ENCODE measurements around the gene PTER.

PTER gene

DNA sequence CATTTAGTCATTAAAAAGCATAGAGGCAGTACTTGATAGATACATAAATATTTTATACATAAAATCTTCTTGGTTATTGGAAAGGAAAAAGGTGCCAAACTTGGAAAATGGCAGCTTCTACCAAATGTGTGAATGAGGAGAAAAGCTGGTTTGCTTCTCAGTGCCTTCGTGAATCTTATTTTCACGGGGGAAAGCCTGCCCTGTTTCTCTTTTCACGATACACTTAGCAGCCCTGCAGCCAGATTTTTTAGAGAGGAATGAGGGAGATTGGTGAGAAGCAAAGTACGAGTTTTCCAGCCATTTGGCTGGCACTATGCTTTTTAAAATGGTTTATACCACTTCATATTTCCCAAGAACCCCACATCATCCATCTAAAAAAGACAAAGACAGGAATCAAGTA lies 107.8 kb downstream of the PTER start:
- peak overlapping the region; percentile 45; the same call in 1 of the 2 replicates for H3K27ac ChIP-seq
- TF ChIP-seq, protein P1, sequence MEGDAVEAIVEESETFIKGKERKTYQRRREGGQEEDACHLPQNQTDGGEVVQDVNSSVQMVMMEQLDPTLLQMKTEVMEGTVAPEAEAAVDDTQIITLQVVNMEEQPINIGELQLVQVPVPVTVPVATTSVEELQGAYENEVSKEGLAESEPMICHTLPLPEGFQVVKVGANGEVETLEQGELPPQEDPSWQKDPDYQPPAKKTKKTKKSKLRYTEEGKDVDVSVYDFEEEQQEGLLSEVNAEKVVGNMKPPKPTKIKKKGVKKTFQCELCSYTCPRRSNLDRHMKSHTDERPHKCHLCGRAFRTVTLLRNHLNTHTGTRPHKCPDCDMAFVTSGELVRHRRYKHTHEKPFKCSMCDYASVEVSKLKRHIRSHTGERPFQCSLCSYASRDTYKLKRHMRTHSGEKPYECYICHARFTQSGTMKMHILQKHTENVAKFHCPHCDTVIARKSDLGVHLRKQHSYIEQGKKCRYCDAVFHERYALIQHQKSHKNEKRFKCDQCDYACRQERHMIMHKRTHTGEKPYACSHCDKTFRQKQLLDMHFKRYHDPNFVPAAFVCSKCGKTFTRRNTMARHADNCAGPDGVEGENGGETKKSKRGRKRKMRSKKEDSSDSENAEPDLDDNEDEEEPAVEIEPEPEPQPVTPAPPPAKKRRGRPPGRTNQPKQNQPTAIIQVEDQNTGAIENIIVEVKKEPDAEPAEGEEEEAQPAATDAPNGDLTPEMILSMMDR (IDR thresholded peaks at IDR 0.05), result no peak
- TF ChIP-seq ZFX (IDR thresholded peaks at IDR 0.05; ENCODE audit: borderline replicate concordance), result no peak

DNA sequence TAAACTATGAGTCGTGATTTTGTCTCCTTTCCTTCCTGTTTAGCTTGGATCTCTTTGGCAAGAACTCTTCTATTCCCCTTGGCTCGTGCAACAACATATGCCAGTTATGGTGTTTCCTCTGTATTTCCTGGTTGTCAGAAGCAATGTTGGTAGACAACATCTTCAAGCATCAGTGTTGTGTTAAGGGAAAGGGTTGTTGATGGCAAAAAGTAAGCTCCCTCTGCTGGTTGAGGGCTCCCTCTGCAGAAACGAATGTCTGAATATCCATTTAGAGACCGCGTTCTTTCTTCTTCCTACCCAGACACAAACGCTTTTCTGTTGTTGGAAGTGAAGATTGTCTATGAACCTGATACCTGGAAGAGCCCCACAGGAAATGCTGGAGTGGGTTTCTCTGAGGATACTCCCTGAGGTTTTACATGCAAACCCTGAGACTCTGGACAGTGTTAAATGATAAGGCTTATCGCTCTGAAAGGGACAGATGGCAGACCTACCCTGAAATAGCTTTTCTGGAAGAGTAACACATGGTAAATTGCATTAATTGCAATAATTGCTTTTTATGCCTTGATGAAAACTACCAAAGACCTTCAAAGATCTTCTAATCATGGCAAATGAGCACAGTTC lies 108.4 kb downstream of the PTER start:
- H3K27ac ChIP-seq, result no peak overlapping the region
- TF ChIP-seq, protein P1 (IDR thresholded peaks at IDR 0.05), result peak; percentile 81
- TF ChIP-seq ZFX (IDR thresholded peaks at IDR 0.05; ENCODE audit: borderline replicate concordance), result no peak

DNA sequence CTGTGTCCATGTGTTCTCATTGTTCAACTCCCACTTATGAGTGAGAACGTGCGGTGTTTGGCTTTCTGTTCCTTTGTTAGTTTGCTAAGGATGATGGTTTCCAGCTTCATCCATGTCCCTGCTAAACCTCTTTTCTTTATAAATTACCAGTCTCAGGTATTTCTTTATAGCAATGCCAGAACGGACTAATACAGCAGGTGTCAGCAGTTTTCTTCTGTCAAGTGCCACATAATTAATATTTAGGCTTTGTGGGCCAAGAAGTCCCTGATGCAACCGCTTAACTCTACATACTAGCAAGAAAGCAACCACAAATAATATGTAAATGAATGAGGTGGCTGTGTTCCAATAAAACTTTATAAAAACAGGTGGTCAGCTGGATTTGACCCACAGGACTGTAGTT lies 111.2 kb downstream of the PTER start:
- no peak overlapping the region for H3K27ac ChIP-seq
- no peak for TF ChIP-seq ZFX (IDR thresholded peaks at IDR 0.05; ENCODE audit: borderline replicate concordance)
- TF ChIP-seq, protein P1 (IDR thresholded peaks at IDR 0.05), result no peak

DNA sequence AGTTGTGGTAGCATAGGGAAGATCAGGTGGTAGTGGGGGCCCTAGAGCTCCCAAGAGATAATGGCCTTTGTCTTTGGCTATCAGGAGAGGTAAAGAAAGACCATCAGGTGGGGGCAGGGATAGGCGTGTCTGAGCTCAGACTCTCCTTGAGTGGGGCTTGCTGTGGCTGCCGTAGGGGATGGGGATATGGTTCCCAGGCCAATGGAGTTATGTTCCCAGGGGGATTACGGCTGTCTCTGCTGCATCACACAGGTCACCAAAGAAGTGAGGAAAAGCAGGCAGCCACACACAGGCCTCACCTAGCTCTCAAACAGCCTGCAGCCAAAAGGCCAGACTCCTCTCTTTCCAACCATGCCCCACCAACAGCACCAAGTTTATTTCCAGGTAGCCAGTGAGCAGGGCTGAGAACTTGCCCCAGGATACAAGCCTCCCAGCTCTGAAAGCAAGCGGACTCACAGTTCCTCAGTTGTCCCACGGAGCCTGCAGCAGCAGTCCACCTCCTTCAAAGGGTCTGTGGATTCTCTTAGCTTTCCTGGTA lies 122.5 kb downstream of the PTER start:
- TF ChIP-seq, protein P1 (IDR thresholded peaks at IDR 0.05), result no peak
- no peak for TF ChIP-seq ZFX (IDR thresholded peaks at IDR 0.05; ENCODE audit: borderline replicate concordance)
- H3K27ac ChIP-seq, result no peak overlapping the region

DNA sequence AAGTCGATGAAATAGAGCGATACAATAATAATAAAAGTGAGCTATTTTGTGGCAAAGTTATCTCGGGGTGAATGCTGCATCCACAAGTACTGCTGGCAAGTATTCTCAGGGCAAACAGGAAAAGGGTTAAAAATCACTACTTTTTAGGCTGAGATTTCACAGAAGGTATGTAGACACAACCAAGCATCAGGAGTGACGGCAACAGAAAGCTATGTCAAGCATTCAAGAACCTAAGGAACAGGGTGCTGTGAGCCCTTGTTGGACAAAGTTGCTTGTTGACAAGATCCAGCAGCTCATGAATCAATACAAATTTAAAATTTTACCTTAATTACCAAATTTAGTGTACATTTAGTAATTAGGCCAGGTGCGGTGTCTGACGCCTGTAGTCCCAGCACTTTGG lies 126.1 kb downstream of the PTER start:
- H3K27ac ChIP-seq, result no peak overlapping the region
- TF ChIP-seq, protein P1 (IDR thresholded peaks at IDR 0.05), result no peak
- no peak for TF ChIP-seq ZFX (IDR thresholded peaks at IDR 0.05; ENCODE audit: borderline replicate concordance)
